ENCODE data around the gene FAM170B. TPM values are rescaled to one million over a fixed set of nuclear protein-coding genes. Genes with fewer than 3 reads are reported as not detected.

FAM170B gene
- total RNA-seq, 1 donor from 2014 or later: not detected

DNA sequence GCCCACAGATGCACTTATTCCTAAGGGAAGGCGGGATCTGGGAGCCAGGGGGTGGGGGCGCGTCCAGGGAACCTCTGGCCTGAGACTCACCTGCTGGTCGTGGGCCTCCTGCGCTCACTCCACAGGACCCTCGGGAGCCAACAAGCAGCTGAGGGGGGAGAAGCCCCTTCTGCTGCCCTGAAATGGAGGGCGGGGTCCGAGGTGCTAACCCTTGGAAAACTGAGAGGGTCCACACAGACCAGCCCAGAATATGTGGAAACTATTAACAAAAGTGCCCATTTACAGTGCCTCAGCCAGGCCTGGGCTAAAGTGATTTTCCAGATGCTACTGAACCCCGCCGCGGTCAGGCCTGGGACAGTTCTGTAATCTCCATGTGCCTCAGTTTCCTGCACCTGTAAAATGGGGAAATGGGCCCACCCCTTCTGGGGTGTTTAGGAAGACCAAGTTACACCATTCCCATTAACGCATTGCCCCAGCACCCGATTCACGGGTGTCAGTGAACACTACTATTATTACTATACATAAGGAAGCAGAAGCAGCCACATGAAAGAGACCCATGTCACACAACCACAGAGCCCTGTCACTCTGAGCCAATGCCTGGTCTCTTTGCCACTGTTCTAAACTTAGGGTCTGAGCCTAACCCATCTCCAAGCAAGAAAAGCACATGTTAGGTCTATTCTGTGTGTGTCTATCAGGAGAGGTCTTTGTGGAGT is 17.9 kb downstream of the FAM170B start:
- Mint-ChIP-seq H3K4me1 (ENCODE audit: low read depth) (peaks cover 11% of the 10 kb centered on the region), H3K36me3 (ENCODE audit: low read depth) (no peaks in the 10 kb centered on the region), H3K9me3 (ENCODE audit: low read depth) (no peaks in the 10 kb centered on the region), H3K27me3 (ENCODE audit: low read depth) (no peaks in the 10 kb centered on the region), H3K4me3 (ENCODE audit: unreplicated experiment) (peak overlapping the region; percentile 36), H3K27ac (ENCODE audit: unreplicated experiment) (no peak overlapping the region)
- TF ChIP-seq, protein P1, sequence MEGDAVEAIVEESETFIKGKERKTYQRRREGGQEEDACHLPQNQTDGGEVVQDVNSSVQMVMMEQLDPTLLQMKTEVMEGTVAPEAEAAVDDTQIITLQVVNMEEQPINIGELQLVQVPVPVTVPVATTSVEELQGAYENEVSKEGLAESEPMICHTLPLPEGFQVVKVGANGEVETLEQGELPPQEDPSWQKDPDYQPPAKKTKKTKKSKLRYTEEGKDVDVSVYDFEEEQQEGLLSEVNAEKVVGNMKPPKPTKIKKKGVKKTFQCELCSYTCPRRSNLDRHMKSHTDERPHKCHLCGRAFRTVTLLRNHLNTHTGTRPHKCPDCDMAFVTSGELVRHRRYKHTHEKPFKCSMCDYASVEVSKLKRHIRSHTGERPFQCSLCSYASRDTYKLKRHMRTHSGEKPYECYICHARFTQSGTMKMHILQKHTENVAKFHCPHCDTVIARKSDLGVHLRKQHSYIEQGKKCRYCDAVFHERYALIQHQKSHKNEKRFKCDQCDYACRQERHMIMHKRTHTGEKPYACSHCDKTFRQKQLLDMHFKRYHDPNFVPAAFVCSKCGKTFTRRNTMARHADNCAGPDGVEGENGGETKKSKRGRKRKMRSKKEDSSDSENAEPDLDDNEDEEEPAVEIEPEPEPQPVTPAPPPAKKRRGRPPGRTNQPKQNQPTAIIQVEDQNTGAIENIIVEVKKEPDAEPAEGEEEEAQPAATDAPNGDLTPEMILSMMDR (IDR thresholded peaks at IDR 0.05): no peak
- DNase-seq (ENCODE audit: low spot score): no peak

DNA sequence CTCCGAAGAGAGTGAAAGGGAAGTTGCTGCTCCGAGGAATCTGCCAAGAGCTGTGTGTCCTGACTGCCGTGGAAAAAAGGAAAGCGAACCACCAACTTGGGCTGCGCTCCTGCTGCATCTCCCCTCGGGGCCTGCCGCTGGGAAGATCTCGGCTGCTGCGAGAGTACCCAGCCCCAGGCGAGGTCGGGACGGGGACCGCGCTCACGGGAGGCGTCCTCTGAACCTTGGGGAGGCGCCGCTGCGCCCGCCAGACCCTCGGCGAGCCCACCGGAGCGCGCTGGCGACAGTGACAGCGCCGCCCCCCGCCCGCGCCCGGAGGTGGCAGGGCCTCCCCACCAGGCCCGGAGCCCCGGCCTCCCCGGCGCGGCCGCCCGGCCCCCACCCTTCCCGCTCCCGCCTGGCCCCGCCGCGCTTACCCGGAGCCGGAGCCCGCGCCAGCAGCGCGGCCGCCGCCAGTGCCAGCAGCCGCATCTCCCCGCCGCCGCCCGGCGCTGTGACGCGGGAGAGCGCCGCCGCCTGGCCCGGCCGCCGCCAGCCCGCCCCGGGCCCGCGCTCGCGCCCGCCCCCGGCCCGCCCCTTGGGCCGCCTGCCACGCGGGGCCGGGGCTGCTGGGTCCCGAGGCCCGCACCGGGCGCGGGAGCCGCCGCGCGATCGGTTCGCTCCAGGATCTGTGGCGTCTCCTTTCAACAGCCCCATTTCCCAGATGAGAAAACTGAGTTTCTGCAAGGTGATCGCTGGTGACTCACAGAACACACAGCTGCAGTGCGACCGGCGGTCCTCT is 18.6 kb downstream of the FAM170B start, which contains the start of gene VSTM4:
Gene VSTM4 (minus strand): TSS at position 508 of the 781 bp plus-strand sequence. CDS start 37 bp downstream, at position 471.
- TF ChIP-seq, protein P1 (IDR thresholded peaks at IDR 0.05): peak; percentile 64
- Mint-ChIP-seq H3K4me1 (ENCODE audit: low read depth) (peaks cover 14% of the 10 kb centered on the region), H3K27ac (ENCODE audit: unreplicated experiment) (peak within 1 kb of the TSS; percentile 90), H3K4me3 (ENCODE audit: unreplicated experiment) (peak within 1 kb of the TSS; percentile 81), H3K9me3 (ENCODE audit: low read depth) (no peaks in the 10 kb centered on the region), H3K36me3 (ENCODE audit: low read depth) (no peaks in the 10 kb centered on the region), H3K27me3 (ENCODE audit: low read depth) (no peaks in the 10 kb centered on the region)
- no peak for DNase-seq (ENCODE audit: low spot score)

DNA sequence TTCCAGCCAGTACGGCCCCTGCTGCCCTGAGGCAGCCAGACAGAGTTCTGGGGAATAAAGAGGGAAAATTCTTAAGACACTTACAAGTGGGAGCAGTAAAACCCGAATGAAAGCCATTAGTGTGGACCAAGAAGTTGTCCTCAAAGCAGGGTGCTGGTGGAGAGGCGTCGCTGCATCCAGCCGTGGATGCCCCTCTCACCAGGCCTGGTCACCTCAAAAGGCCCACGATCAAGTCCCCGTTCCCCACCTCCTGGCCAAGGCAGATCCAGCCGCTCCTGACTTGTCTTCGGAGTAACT is 19.2 kb downstream of the FAM170B start:
- TF ChIP-seq, protein P1 (IDR thresholded peaks at IDR 0.05): no peak
- peak overlapping the region; percentile 81 for H3K4me3 Mint-ChIP-seq (ENCODE audit: unreplicated experiment)
- H3K27me3 Mint-ChIP-seq (ENCODE audit: low read depth): no peaks in the 10 kb centered on the region
- H3K36me3 Mint-ChIP-seq (ENCODE audit: low read depth): no peaks in the 10 kb centered on the region
- peaks cover 19% of the 10 kb centered on the region for H3K4me1 Mint-ChIP-seq (ENCODE audit: low read depth)
- peak overlapping the region; percentile 90 for H3K27ac Mint-ChIP-seq (ENCODE audit: unreplicated experiment)
- H3K9me3 Mint-ChIP-seq (ENCODE audit: low read depth): no peaks in the 10 kb centered on the region
- DNase-seq (ENCODE audit: low spot score): no peak

DNA sequence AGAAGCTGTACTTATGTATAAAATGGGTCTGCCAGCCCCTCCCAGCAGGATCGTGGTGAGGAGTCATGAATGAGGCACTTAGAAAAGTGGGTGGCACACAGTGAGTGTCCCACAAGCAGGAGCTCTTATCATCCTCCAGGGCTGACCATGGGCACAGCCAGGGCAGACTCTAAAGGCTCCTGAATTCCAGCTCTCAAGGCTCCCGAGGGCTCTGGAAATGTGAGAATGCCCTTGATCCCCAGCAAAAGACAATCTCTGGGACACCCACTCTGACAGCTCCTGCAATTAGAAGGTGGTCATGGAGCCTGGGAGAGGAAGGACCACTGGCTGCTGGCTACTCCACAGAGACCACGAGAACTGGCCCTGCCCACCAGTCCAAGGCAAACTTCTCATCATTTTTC is 20.1 kb downstream of the FAM170B start:
- H3K27ac Mint-ChIP-seq (ENCODE audit: unreplicated experiment): no peak overlapping the region
- DNase-seq (ENCODE audit: low spot score): no peak
- peaks cover 23% of the 10 kb centered on the region for H3K4me1 Mint-ChIP-seq (ENCODE audit: low read depth)
- no peaks in the 10 kb centered on the region for H3K27me3 Mint-ChIP-seq (ENCODE audit: low read depth)
- TF ChIP-seq, protein P1 (IDR thresholded peaks at IDR 0.05): no peak
- H3K4me3 Mint-ChIP-seq (ENCODE audit: unreplicated experiment): peak overlapping the region; percentile 81
- peaks cover 2% of the 10 kb centered on the region for H3K36me3 Mint-ChIP-seq (ENCODE audit: low read depth)
- H3K9me3 Mint-ChIP-seq (ENCODE audit: low read depth): no peaks in the 10 kb centered on the region

DNA sequence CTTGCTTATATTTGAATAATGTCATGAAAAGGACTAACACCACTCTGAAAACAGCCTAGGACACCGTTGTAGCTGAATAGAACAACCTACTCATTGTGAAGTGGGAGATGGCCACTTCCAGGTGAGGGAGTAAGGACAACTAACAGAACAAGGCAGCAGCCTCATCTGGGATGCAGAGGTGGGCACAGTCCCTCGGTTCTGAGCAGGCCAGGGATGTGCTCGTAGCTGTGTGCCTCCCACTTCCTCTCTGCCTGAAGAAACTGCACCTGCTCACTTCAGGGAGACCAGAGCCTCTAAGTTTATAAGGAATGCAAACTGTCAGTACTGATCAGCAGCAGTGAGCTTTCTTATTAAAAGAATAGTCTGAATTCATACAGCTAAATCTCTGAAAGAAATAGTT is 21.0 kb downstream of the FAM170B start:
- no peak for DNase-seq (ENCODE audit: low spot score)
- Mint-ChIP-seq H3K4me3 (ENCODE audit: unreplicated experiment) (no peak overlapping the region), H3K27ac (ENCODE audit: unreplicated experiment) (no peak overlapping the region), H3K9me3 (ENCODE audit: low read depth) (no peaks in the 10 kb centered on the region), H3K27me3 (ENCODE audit: low read depth) (no peaks in the 10 kb centered on the region), H3K36me3 (ENCODE audit: low read depth) (peaks cover 2% of the 10 kb centered on the region), H3K4me1 (ENCODE audit: low read depth) (peaks cover 23% of the 10 kb centered on the region)
- TF ChIP-seq, protein P1 (IDR thresholded peaks at IDR 0.05): no peak
